Measurements from ENCODE around the gene FAM181A. TPM values are rescaled to one million over a fixed set of nuclear protein-coding genes. Genes with fewer than 3 reads are reported as not detected.

FAM181A gene
- total and polyA plus RNA-seq, 2 experiments from 2014 or later: not detected

GRCh38 chr14:93978735-93979134, 51.6 kb downstream of the FAM181A start (continued):
- TF ChIP-seq ZNF462 (CRISPR knock-in tag; IDR thresholded peaks at IDR 0.05): no peak
- TF ChIP-seq EZH2 (IDR thresholded peaks at IDR 0.05; ENCODE audit: low read depth, unreplicated experiment): no peak
- TF ChIP-seq CREB1 (CRISPR knock-in tag; IDR thresholded peaks at IDR 0.05; ENCODE audit: low read depth): no peak
- no peak for TF ChIP-seq ZNF114 (CRISPR knock-in tag; IDR thresholded peaks at IDR 0.05)
- TF ChIP-seq STAT1 (IDR thresholded peaks at IDR 0.05; ENCODE audit: unreplicated experiment): no peak
- no peak for TF ChIP-seq ZNF331 (CRISPR knock-in tag; IDR thresholded peaks at IDR 0.05; ENCODE audit: low read depth)

Small RNA genes within 50 kb of the gene (microRNA-seq; reads per million reads assigned to microRNA genes)
- not detected for gene MIR4506

Small RNA genes within 50 kb of the gene (small RNA-seq; reads per million reads assigned to genes)
- gene MIR4506 (ENCODE audit: low replicate concordance): not detected

Other genes with a start within 250 kb of the FAM181A start
- 3.3 and 3.5 TPM in 2 replicates for gene PRIMA1, start 138.9 kb upstream of the FAM181A start, total RNA-seq (2014; rRNA removed; shearing (Covaris generic))
- gene PRIMA1, start 138.9 kb upstream of the FAM181A start, polyA plus RNA-seq (2016; fragmentation: Nextera tagmentation; extraction: Ambion mirVana): 1.2 and 2.1 TPM in 2 replicates
- 1.2 and 2.3 TPM in 2 replicates for gene ASB2, start 49.2 kb downstream of the FAM181A start, total RNA-seq (2014; rRNA removed; shearing (Covaris generic))
- 1.5 and 1.7 TPM in 2 replicates for gene ASB2, start 49.2 kb downstream of the FAM181A start, polyA plus RNA-seq (2016; fragmentation: Nextera tagmentation; extraction: Ambion mirVana)
- not detected in 2 replicates for gene CCDC197, start 70.0 kb downstream of the FAM181A start, total RNA-seq (2014; rRNA removed; shearing (Covaris generic))
- not detected in 2 replicates for gene CCDC197, start 70.0 kb downstream of the FAM181A start, polyA plus RNA-seq (2016; fragmentation: Nextera tagmentation; extraction: Ambion mirVana)
- 4.1 and 4.4 TPM in 2 replicates for gene OTUB2, start 99.0 kb downstream of the FAM181A start, total RNA-seq (2014; rRNA removed; shearing (Covaris generic))
- gene OTUB2, start 99.0 kb downstream of the FAM181A start, polyA plus RNA-seq (2016; fragmentation: Nextera tagmentation; extraction: Ambion mirVana): 1.9 and 2.1 TPM in 2 replicates
- gene DDX24, start 153.9 kb downstream of the FAM181A start, total RNA-seq (2014; rRNA removed; shearing (Covaris generic)): 137 and 150 TPM in 2 replicates
- gene DDX24, start 153.9 kb downstream of the FAM181A start, polyA plus RNA-seq (2016; fragmentation: Nextera tagmentation; extraction: Ambion mirVana): 263 and 265 TPM in 2 replicates
- gene IFI27L1, start 154.0 kb downstream of the FAM181A start, total RNA-seq (2014; rRNA removed; shearing (Covaris generic)): 3.9 and 9.7 TPM in 2 replicates
- 28.6 and 30.8 TPM in 2 replicates for gene IFI27L1, start 154.0 kb downstream of the FAM181A start, polyA plus RNA-seq (2016; fragmentation: Nextera tagmentation; extraction: Ambion mirVana)
- 0.23 and 0.49 TPM in 2 replicates for gene IFI27, start 183.4 kb downstream of the FAM181A start, total RNA-seq (2014; rRNA removed; shearing (Covaris generic))
- 1.2 and 1.6 TPM in 2 replicates for gene IFI27, start 183.4 kb downstream of the FAM181A start, polyA plus RNA-seq (2016; fragmentation: Nextera tagmentation; extraction: Ambion mirVana)
- gene IFI27L2, start 202.3 kb downstream of the FAM181A start, total RNA-seq (2014; rRNA removed; shearing (Covaris generic)): 16.8 and 23.4 TPM in 2 replicates
- gene IFI27L2, start 202.3 kb downstream of the FAM181A start, polyA plus RNA-seq (2016; fragmentation: Nextera tagmentation; extraction: Ambion mirVana): 38.5 and 49.9 TPM in 2 replicates
- 11.1 and 20.9 TPM in 2 replicates for gene PPP4R4, start 247.0 kb downstream of the FAM181A start, total RNA-seq (2014; rRNA removed; shearing (Covaris generic))
- 2.5 and 3.0 TPM in 2 replicates for gene PPP4R4, start 247.0 kb downstream of the FAM181A start, polyA plus RNA-seq (2016; fragmentation: Nextera tagmentation; extraction: Ambion mirVana)